Heart right ventricle (tissue), 16 donors: ENCODE results near the gene PINK1. TPM values are rescaled to one million over a fixed set of nuclear protein-coding genes. Genes with fewer than 3 reads are reported as not detected.

Experiments used
- ATAC-seq, 8 donors: fragments of 200-7000 bp; cut with Tn5 transposase; one replicate each; pipeline ENCODE4 v1.9.1; 2020; ENCODE audit warnings: mild to moderate bottlenecking in 8 of 8, moderate library complexity in 8 of 8, moderate number of reproducible peaks in 1 of 8
- DNase-seq, 2 donors: peaks; one replicate each; pipeline ENCODE4 v3.0.0-alpha.2; 2020
- H3K27ac ChIP-seq, 10 donors: fragments of 200-600 bp; sonication (generic) in 2 of 10; one replicate each; pipeline versions ENCODE4 v1.5.0 to v1.8.0; 2020 to 2022; ENCODE audit warnings: mild to moderate bottlenecking in 3 of 10
- H3K27me3 ChIP-seq, 7 donors: fragments of 200-600 bp; one replicate each; pipeline ENCODE4 v1.8.0; 2021 to 2022; ENCODE audit warnings: mild to moderate bottlenecking in 2 of 7
- H3K36me3 ChIP-seq, 9 donors: fragments of 200-600 bp; sonication (generic) in 1 of 9; one replicate each; pipeline versions ENCODE4 v1.5.0 to v1.8.0; 2020 to 2022; ENCODE audit warnings: mild to moderate bottlenecking in 2 of 9
- H3K4me1 ChIP-seq, 9 donors: fragments of 200-600 bp; sonication (generic) in 1 of 9; one replicate each; pipeline versions ENCODE4 v1.5.0 to v1.8.0; 2020 to 2022; ENCODE audit warnings: mild to moderate bottlenecking in 4 of 9
- H3K4me3 ChIP-seq, 10 donors: fragments of 200-600 bp; sonication (generic) in 2 of 10; one replicate each; pipeline versions ENCODE4 v1.5.0 to v1.8.0; 2020 to 2022; ENCODE audit warnings: mild to moderate bottlenecking in 7 of 10, moderate library complexity in 2 of 10
- H3K9me3 ChIP-seq, 11 donors: fragments of 200-600 bp in 10 of 11; sonication (generic) in 2 of 11; one replicate each; pipeline versions ENCODE4 v1.5.0 to v1.8.0; 2013 to 2022; ENCODE audit warnings: mild to moderate bottlenecking in 2 of 11, control low read depth in 1 of 11, moderate library complexity in 1 of 11
- CTCF ChIP-seq, 9 donors: fragments of 200-600 bp; sonication (generic) in 2 of 9; IDR thresholded peaks; one replicate each; pipeline versions ENCODE4 v1.5.0 to v1.8.0; 2021 to 2022; ENCODE audit warnings: antibody characterized with exemption in 9 of 9, mild to moderate bottlenecking in 5 of 9, moderate library complexity in 1 of 9
- WGBS, 2 donors: extraction: QIAGEN DNeasy Blood & Tissue Kit; methylation state at CpG; one replicate each; pipeline ENCODE4 v1.1.7; 2013; ENCODE audit warnings: inconsistent platforms in 1 of 2; 5-methylcytosine and 5-hydroxymethylcytosine counted together
- intact Hi-C, 10 donors: fragments of 100-400 bp; cut with DNase I; formaldehyde crosslinking; loops; one replicate each; pipeline versions ENCODE4 v1.11.1 to v1.14.2; 2022
- polyA plus RNA-seq, 2 donors: library from polyadenylated mRNA; stranded (reverse); fragments of 200-250 nt; gene quantifications; one replicate each; pipeline ENCODE4 v1.2.3, GENCODE V29; 2013
- total RNA-seq, 10 donors: library from RNA; stranded (reverse); fragmentation: NEBNext Ultra II Directional in 3 of 10; extraction: Animal tissue kit (Norgen Biotek cat#: 25700) in 3 of 10; gene quantifications; one replicate each; pipeline versions ENCODE4 v1.2.1 to v1.2.4, GENCODE V29; 2021 to 2023
- donor health status: Arrhythmogenic right ventricular cardiomyopathy.
- donor health status: ischemic (EF 13 %, LVEDD 7.1; RV severe dilation, severe dysfunction).
- donor health status: healthy with polysubstance abuse.
- donor health status: DM: no; HTN: yes; CAD: no.
- donor health status: DM: no; HTN: no; CAD: no.
- donor health status: ischemic (EF 25% LVEDD 6.9; RV normal size, moderate dysfunction).
- donor health status: ischemic (EF 25% LVEDD 5.7; RV mildly dilated, moderate dysfunction).
- donor health status: healthy.
- donor health status: DM: yes; HTN: yes; CAD: no.
- donor health status: Ischemic cardiomyopathy.
- donor health status: ischemic (EF 35%, LVEDD 5.7; RV mildly dilated, moderate dysfunction).
- donor health status: nonischemic (EF 11% LVEDD 7.7; RV severe dilation, severe dysfunction).
- donor health status: DM: yes; HTN: yes; CAD: no.
- donor health status: PGD.
- donor health status: ischemic (EF 29% LVEDD 5.4; RV normal size, mild dysfunction).
- donor health status: nonischemic (EF 23%, LVEDD 6.1; RV moderate dilation, normal function).

Gene PINK1
- total and polyA plus RNA-seq, 12 donors, result 180 to 315 (median 233) TPM

GRCh38 chr1:20590306-20590777, 42.9 kb upstream of the PINK1 start:
- ATAC-seq (peak in 1 of 8 donors; percentile 41), DNase-seq (no peak)
- H3K27ac ChIP-seq, result peak overlapping the region in 6 of 10 donors; percentile 24 to 85 (median 77)
- peak overlapping the region in 6 of 10 donors; percentile 3 to 51 (median 44) for H3K4me3 ChIP-seq
- no peaks in the 10 kb centered on the region for H3K36me3 ChIP-seq
- 26 to 32% methylated on average over 7 of the region's 7 CpGs for WGBS, 2 donors
- peaks cover 0 to 4% (median 0%) of the 10 kb centered on the region in 11 donors for H3K9me3 ChIP-seq
- no peak for TF ChIP-seq CTCF (IDR thresholded peaks at IDR 0.05)
- intact Hi-C loops, result no loop called here
- peaks cover 2 to 33% (median 19%) of the 10 kb centered on the region in 9 donors for H3K4me1 ChIP-seq
- H3K27me3 ChIP-seq, result peaks cover 0 to 54% (median 26%) of the 10 kb centered on the region in 7 donors

- intact Hi-C loops, result no loop called here
- ATAC-seq, result no peak
- Histone ChIP-seq H3K27ac (no peak overlapping the region), H3K27me3 (peaks cover 0 to 36% (median 25%) of the 10 kb centered on the region in 7 donors), H3K36me3 (no peaks in the 10 kb centered on the region), H3K4me1 (peaks cover 2 to 52% (median 19%) of the 10 kb centered on the region in 9 donors), H3K4me3 (no peak overlapping the region), H3K9me3 (no peaks in the 10 kb centered on the region)
- DNase-seq, result no peak
- TF ChIP-seq CTCF (IDR thresholded peaks at IDR 0.05), result no peak
- WGBS, 2 donors, result 91 to 92% methylated on average over 5 of the region's 5 CpGs
Observed at GRCh38 chr1:20593756-20594155, 39.5 kb upstream of the PINK1 start.

- no peaks in the 10 kb centered on the region for H3K9me3 ChIP-seq
- no peak overlapping the region for H3K27ac ChIP-seq
- ATAC-seq (no peak), DNase-seq (no peak)
- 85 to 92% methylated on average over 14 of the region's 14 CpGs for WGBS, 2 donors
- no peaks in the 10 kb centered on the region for H3K36me3 ChIP-seq
- peaks cover 0 to 42% (median 9%) of the 10 kb centered on the region in 9 donors for H3K4me1 ChIP-seq
- TF ChIP-seq CTCF (IDR thresholded peaks at IDR 0.05), result no peak
- H3K4me3 ChIP-seq, result no peak overlapping the region
- intact Hi-C loops, result no loop called here
- H3K27me3 ChIP-seq, result peaks cover 0 to 26% (median 15%) of the 10 kb centered on the region in 7 donors
Observed at GRCh38 chr1:20594746-20595145, 38.5 kb upstream of the PINK1 start.

GRCh38 chr1:20596106-20596505, 37.2 kb upstream of the PINK1 start:
- 57 to 63% methylated on average over 6 of the region's 6 CpGs for WGBS, 2 donors
- H3K36me3 ChIP-seq, result no peaks in the 10 kb centered on the region
- H3K4me3 ChIP-seq, result no peak overlapping the region
- H3K27me3 ChIP-seq, result peaks cover 0 to 18% (median 8%) of the 10 kb centered on the region in 7 donors
- TF ChIP-seq CTCF (IDR thresholded peaks at IDR 0.05), result no peak
- H3K9me3 ChIP-seq, result no peaks in the 10 kb centered on the region
- DNase-seq (no peak), ATAC-seq (no peak)
- intact Hi-C loops, result no loop called here
- H3K27ac ChIP-seq, result peak overlapping the region in 1 of 10 donors; percentile 85
- peaks cover 0 to 32% (median 4%) of the 10 kb centered on the region in 9 donors for H3K4me1 ChIP-seq
